Esophagus muscularis mucosa (tissue), 4 donors: ENCODE measurements around the gene RUNX1. TPM values are rescaled to one million over a fixed set of nuclear protein-coding genes. Genes with fewer than 3 reads are reported as not detected.

ENCODE experiments used
- DNase-seq: peaks from one replicate; pipeline ENCODE4 v3.0.0-alpha.2; 2017; ENCODE audit errors: extremely low spot score
- H3K27ac ChIP-seq, 4 donors: fragments of 200-600 bp; sonication (generic); replicated peaks in 1 of 4; 1 replicate in 3 of 4; 2 replicates in 1 of 4; pipeline ENCODE4 v1.5.1; 2016 to 2019; ENCODE audit warnings: mild to moderate bottlenecking in 1 of 4
- H3K27me3 ChIP-seq, 4 donors: fragments of 200-600 bp; sonication (generic); one replicate each; pipeline versions ENCODE4 v1.5.1 to v1.6.0; 2016 to 2019
- H3K36me3 ChIP-seq, 4 donors: fragments of 200-600 bp; sonication (generic); one replicate each; pipeline ENCODE4 v1.5.1; 2016 to 2019
- H3K4me1 ChIP-seq, 4 donors: fragments of 200-600 bp; sonication (generic); one replicate each; pipeline ENCODE4 v1.5.1; 2016 to 2019
- H3K4me3 ChIP-seq, 4 donors: fragments of 200-600 bp; sonication (generic); 1 replicate in 2 of 4; 2 replicates in 2 of 4; pipeline ENCODE4 v1.5.1; 2016 to 2019; ENCODE audit warnings: mild to moderate bottlenecking in 4 of 4, moderate library complexity in 1 of 4
- H3K9me3 ChIP-seq, 4 donors: fragments of 200-600 bp; sonication (generic); 1 replicate in 3 of 4; 2 replicates in 1 of 4; pipeline ENCODE4 v1.5.1; 2016 to 2019
- EP300 ChIP-seq: sonication (generic); formaldehyde crosslinking; IDR thresholded peaks from one replicate; pipeline ENCODE4 v1.6.1; 2017; ENCODE audit warnings: antibody characterized with exemption
- POLR2A ChIP-seq: fragments of 450-650 bp; IDR thresholded peaks from one replicate; pipeline ENCODE4 v1.6.1; 2017; ENCODE audit warnings: antibody characterized with exemption, moderate library complexity, mild to moderate bottlenecking, low read depth
- POLR2AphosphoS5 ChIP-seq, 2 donors: sonication (generic); formaldehyde crosslinking; IDR thresholded peaks; one replicate each; pipeline ENCODE4 v1.6.1; 2017; ENCODE audit warnings: antibody characterized with exemption in 2 of 2
- WGBS: methylation state at CpG from one replicate; pipeline ENCODE4 v1.1.5; 2018; 5-methylcytosine and 5-hydroxymethylcytosine counted together
- intact Hi-C: fragments of 100-400 bp; cut with DNase I; formaldehyde crosslinking; loops from one replicate; pipeline ENCODE4 v1.15.1; 2023
- total RNA-seq, 4 donors: library from RNA; depleted of rRNA; stranded (reverse); fragments of >200 nt; gene quantifications; one replicate each; pipeline versions ENCODE4 v1.1.0 to v1.2.1, GENCODE V29; 2016
- TF ChIP-seq, protein P1 (sequence below), 3 experiments: fragments of 200-600 bp in 2 of 3; fragments of 450-650 bp in 1 of 3; sonication (generic) in 2 of 3; IDR thresholded peaks; one replicate each; pipeline ENCODE4 v1.5.1; 2017 to 2019; ENCODE audit warnings: antibody characterized with exemption in 3 of 3, mild to moderate bottlenecking in 2 of 3, moderate library complexity in 1 of 3

The RUNX1 gene
- total RNA-seq, 4 donors from 2014 or later, result 3.7 to 10.9 (median 5.6) TPM

DNA sequence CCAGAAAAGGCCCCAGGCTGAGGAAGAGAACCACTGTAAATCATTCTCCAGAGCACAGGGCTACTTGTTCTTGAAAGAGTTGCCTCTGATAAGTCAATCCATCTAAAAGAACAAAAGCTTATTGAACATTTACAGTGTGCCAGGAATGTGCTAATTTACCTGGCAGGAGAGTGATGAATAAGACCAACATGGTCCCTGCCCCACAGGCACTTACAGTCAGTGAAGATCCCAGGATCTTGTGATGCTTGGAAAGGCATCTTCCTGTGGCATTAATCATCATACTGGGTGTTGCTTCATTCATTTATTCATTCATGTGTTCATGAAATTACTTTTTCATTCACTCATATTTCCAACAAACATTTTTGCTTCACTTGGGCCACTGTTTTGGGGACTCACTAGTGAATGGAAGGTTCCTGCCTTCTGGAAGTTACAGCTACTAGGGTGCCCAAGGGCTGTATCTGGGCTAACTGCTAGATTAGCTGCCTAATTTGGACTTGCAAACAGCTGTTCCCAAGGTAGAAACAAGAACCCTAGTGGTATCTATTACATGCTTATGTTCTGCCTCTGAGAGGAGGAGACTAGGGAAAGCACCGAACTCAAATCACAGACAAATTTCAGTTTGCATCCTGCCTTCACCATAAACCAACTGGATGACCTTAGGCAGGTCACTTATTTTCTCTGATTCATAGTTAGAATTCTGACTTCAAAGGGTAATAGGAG, 246.8 kb downstream of the RUNX1 start:
- no peaks in the 10 kb centered on the region for H3K4me1 ChIP-seq
- H3K4me3 ChIP-seq, result no peak overlapping the region
- H3K9me3 ChIP-seq, result peaks cover 0 to 15% (median 3%) of the 10 kb centered on the region in 4 donors
- TF ChIP-seq, protein P1, sequence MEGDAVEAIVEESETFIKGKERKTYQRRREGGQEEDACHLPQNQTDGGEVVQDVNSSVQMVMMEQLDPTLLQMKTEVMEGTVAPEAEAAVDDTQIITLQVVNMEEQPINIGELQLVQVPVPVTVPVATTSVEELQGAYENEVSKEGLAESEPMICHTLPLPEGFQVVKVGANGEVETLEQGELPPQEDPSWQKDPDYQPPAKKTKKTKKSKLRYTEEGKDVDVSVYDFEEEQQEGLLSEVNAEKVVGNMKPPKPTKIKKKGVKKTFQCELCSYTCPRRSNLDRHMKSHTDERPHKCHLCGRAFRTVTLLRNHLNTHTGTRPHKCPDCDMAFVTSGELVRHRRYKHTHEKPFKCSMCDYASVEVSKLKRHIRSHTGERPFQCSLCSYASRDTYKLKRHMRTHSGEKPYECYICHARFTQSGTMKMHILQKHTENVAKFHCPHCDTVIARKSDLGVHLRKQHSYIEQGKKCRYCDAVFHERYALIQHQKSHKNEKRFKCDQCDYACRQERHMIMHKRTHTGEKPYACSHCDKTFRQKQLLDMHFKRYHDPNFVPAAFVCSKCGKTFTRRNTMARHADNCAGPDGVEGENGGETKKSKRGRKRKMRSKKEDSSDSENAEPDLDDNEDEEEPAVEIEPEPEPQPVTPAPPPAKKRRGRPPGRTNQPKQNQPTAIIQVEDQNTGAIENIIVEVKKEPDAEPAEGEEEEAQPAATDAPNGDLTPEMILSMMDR (IDR thresholded peaks at IDR 0.05), result no peak
- no peak for TF ChIP-seq EP300
- TF ChIP-seq POLR2AphosphoS5 (IDR thresholded peaks at IDR 0.05), result no peak
- TF ChIP-seq POLR2A, result no peak
- H3K27ac ChIP-seq, result no peak overlapping the region
- no peaks in the 10 kb centered on the region for H3K27me3 ChIP-seq
- intact Hi-C loops, result no loop called here
- H3K36me3 ChIP-seq, result peaks cover 0 to 7% (median 3%) of the 10 kb centered on the region in 4 donors
- no peak for DNase-seq
- WGBS, result 89% methylated on average over 1 of the region's 1 CpG

DNA sequence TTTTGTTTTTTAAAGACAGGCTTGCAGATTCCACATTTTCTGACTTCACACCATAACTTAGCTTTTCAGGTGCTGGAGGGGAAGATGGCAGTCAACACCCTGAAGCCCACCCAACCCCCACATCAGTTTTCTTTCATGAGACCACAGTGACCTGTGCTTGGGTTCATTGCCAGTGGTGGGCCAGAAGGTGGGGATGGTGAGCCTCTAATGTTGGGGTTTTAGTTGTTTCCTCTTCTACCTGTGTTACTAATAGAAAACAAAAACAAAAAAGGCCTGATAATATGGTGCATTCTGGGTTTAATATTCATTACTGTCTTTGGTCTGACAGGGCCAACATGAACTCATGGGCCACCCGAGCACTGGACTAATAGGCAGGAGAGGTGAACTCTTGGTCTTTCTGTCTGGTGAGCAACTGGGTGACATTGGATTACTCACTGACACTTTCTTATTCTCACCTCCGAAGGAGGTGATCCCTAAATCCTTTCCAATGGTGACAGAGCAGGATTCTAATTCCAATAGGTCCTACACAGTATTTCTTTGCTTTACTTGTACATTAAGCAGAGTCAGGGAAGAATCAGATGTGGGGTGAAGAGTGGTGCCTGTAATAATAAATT, 247.5 kb downstream of the RUNX1 start:
- Histone ChIP-seq H3K4me1 (peaks cover 0 to 5% (median 4%) of the 10 kb centered on the region in 4 donors), H3K36me3 (peaks cover 0 to 13% (median 3%) of the 10 kb centered on the region in 4 donors), H3K4me3 (no peak overlapping the region), H3K27me3 (no peaks in the 10 kb centered on the region), H3K27ac (no peak overlapping the region), H3K9me3 (peaks cover 0 to 7% (median 2%) of the 10 kb centered on the region in 4 donors)
- no peak for DNase-seq
- TF ChIP-seq POLR2A, result no peak
- TF ChIP-seq, protein P1 (IDR thresholded peaks at IDR 0.05), result no peak
- no peak for TF ChIP-seq POLR2AphosphoS5 (IDR thresholded peaks at IDR 0.05)
- TF ChIP-seq EP300, result no peak
- WGBS, result 62% methylated on average over 2 of the region's 2 CpGs
- intact Hi-C loops, result no loop called here

DNA sequence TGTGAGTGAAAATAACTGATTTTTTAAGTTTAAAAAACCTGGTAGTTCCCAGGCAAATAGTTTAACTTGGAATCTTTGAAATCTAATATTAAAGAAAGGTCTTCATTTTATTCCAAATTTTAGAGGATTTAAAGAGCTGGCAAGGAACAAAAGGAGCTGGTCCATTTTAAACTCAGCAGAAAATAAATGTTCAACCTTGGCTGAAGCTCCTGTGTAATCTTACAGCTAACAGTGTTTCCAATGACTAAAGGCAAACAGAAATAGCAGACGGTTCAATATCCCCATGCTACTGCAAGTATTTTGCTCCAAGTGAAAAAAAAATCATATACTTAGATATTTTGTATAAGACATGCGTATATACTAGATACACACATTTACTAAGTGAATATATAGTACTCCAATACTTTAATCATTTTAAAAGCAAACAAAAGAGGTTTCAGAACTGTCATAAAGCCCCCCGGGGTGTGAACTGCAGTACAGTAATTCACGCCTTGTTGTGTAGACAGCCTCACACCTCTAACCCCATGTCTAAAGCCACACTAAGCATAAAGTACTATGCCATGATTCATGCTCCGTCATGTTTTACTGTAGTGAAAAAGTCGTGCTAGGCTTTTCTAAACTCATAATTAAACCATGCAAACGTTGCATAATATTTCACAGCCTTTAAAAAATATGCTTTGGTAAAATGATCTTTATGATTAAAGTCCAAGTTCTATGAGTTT, 248.1 kb downstream of the RUNX1 start:
- TF ChIP-seq, protein P1 (IDR thresholded peaks at IDR 0.05), result no peak
- no peak for TF ChIP-seq POLR2A
- no peak for TF ChIP-seq EP300
- TF ChIP-seq POLR2AphosphoS5 (IDR thresholded peaks at IDR 0.05), result no peak
- intact Hi-C loops, result no loop called here

DNA sequence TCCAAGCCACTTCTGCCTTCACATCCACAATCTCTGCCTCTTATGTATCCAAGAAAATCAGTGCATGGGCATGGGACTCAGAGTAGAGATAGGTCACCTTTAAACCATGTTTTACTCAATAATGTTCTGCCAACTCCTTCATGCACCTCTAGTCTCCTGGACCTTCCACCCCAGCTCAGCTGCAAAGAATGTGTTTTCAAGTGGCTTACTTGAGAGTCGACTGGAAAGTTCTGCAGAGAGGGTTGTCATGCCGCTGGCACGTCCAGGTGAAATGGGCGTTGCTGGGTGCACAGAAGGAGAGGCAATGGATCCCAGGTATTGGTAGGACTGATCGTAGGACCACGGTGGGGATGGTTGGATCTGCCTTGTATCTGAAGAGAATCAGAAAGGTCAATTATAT, 250.0 kb downstream of the RUNX1 start:
- intact Hi-C loops, result no loop called here
- no peak for TF ChIP-seq POLR2AphosphoS5 (IDR thresholded peaks at IDR 0.05)
- no peak for TF ChIP-seq POLR2A
- TF ChIP-seq EP300, result no peak
- TF ChIP-seq, protein P1 (IDR thresholded peaks at IDR 0.05), result no peak
- no peak for DNase-seq

More for the DNA sequence above, 248.1 kb downstream of the RUNX1 start:
- Histone ChIP-seq H3K4me3 (no peak overlapping the region), H3K4me1 (peaks cover 0 to 12% (median 10%) of the 10 kb centered on the region in 4 donors), H3K9me3 (peaks cover 0 to under 1% (median 0%) of the 10 kb centered on the region in 4 donors), H3K27ac (no peak overlapping the region), H3K36me3 (peaks cover 0 to 13% (median 3%) of the 10 kb centered on the region in 4 donors), H3K27me3 (no peaks in the 10 kb centered on the region)
- DNase-seq, result no peak
- 80% methylated on average over 7 of the region's 7 CpGs for WGBS

More for the DNA sequence above, 250.0 kb downstream of the RUNX1 start:
- Histone ChIP-seq H3K9me3 (no peaks in the 10 kb centered on the region), H3K27me3 (no peaks in the 10 kb centered on the region), H3K4me3 (no peak overlapping the region), H3K27ac (no peak overlapping the region), H3K4me1 (peaks cover 0 to 27% (median 25%) of the 10 kb centered on the region in 4 donors), H3K36me3 (peaks cover 0 to 13% (median 3%) of the 10 kb centered on the region in 4 donors)
- 97% methylated on average over 6 of the region's 6 CpGs for WGBS
